GM18873 (cell line): ENCODE data around the gene KRTAP9-2.
"Not testable (repeated sequence)": the region's sequence is repeated elsewhere in the genome, so short reads cannot be mapped to it uniquely, and the experiment has no call there.

Source experiments
- ATAC-seq: cut with Tn5 transposase; IDR thresholded peaks from one replicate; pipeline ENCODE4 v1.9.1; 2021; ENCODE audit warnings: mild to moderate bottlenecking, moderate library complexity, moderate number of reproducible peaks; ENCODE audit not compliant: unreplicated experiment, low FRiP score

The KRTAP9-2 gene

GRCh38 chr17:41226598-41227095 is at the start of gene KRTAP9-2:
KRTAP9-2 (plus strand) TSS chr17:41226648; CDS start chr17:41226655, 7 bp downstream.
- ATAC-seq, result not testable (repeated sequence)

DNA sequence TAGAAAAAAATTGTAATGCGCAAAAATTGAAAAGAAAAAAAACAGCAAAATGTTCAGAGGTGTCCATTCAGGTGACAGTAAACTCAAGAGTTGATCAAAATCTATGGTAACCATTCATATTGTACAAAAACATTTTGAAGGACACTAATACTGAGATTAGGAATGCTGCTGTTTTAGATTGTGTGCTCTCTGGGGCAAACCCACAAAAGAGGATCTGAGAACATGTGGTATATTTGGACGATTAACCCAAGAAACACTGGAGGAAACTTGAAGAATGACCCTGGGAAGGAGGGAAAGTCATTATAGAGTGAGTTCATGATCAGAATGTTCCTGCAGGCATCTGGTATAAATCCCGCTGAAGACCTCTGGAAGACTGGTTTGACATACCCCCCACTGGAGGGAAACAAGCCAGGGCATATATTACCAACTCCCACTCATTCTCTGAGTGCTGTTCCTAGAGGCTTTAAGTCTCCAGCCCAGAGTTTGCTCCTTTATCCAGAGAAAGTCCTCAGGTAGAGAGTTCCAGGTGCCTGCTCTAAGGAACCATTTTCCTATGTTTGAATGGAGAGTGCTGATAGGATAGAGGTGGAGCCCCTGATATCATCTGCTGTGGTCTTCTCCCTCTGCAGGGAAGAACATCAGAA is 49.6 kb upstream of the KRTAP9-2 start:
- no peak for ATAC-seq

- ATAC-seq, result no peak
Observed at GRCh38 chr17:41177727-41178271, 48.6 kb upstream of the KRTAP9-2 start, which contains the start of gene KRTAP4-2. KRTAP4-2 (minus strand) TSS chr17:41178221; CDS start chr17:41178164, 57 bp downstream.

GRCh38 chr17:41178341-41178740 is 48.1 kb upstream of the KRTAP9-2 start:
- no peak for ATAC-seq

DNA sequence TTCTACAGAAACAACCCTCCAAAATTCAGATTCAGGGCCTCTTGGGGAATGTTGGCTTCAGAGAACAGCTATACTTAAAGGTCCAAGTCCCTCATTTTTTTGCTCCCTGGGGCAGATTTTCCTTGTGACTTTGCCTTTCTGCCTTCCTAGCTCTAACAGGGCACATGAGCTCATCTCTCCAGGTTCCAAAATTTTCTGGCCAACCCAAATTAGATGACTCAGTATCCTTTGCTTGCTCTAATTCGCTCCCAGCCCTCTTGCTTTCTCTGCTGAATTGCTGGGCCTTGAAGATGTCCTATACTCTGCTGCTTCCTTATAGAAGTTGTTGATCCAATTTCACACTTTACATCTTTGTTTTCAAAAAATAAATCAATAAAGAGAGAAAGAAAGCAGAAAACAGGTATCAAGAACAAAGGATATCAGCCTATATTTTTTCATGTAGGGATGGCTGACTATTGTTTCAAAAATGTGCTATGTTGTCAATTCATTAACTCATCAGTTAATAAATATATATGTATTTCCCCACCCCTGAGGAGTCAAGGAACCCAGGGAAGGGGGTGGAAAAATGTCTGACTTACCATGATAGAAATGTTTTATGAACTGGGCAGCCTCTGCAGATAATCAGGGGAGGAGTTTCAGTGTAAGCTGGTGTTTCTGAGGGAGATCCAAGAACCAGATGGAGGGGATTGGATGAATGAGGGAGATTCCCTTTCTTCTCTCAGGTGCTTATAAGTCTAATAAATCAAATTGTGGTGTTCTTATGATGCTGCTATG is 47.4 kb upstream of the KRTAP9-2 start:
- no peak for ATAC-seq

GRCh38 chr17:41184480-41184961 is 41.9 kb upstream of the KRTAP9-2 start, which contains the start of gene KRTAP4-1:
KRTAP4-1 (minus strand) TSS chr17:41184911; CDS start chr17:41184854, 57 bp downstream.
- ATAC-seq, result no peak

DNA sequence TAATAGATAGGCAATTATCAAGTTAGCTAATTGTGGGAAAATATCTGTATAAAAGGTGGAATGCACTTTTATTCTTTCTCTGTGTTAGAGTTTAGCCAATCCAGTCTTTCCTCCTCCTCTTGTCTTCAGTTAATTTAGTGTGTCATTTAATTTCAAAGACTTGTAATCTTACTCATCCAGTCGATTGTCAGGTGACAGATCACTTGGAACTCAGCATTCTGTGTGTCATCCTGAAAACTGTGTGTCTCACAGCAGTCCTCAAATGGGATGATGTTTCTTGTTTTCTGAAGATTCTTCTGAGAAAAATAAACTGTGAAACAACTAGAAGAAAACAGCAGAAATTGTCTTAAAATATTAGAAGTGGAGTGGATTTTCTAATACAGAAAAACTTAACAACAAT is 41.4 kb upstream of the KRTAP9-2 start:
- no peak for ATAC-seq

DNA sequence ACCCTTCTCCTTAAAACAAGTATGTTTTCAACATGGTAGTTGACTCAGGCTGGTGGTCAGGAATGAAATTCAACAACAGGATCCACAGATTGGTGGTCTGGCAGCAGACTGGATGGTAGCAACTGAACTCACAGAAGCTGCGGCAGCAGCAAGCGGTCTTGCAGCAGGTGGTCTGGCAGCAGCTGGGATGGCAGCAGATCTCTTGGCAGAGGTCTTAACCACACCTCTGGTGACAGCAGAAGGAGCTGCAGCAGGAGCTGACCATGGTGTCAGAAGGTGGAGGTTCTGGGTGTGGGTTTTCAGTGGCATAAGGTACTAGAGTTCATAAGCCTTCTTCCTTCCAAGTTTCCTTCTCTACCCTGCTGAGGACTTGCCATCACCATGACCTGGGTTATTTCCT is 39.6 kb upstream of the KRTAP9-2 start:
- no peak for ATAC-seq

DNA sequence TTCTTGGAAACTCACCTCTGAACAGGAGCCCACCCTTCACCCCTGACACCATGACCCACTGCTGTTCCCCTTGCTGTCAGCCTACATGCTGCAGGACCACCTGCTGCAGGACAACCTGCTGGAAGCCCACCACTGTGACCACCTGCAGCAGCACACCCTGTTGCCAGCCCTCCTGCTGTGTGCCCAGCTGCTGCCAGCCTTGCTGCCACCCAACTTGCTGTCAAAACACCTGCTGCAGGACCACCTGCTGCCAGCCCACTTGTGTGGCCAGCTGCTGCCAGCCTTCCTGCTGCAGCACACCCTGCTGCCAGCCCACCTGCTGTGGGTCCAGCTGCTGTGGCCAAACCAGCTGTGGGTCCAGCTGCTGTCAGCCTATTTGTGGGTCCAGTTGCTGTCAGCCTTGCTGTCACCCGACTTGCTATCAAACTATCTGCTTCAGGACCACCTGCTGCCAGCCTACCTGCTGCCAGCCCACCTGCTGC is 36.6 kb upstream of the KRTAP9-2 start, which contains the start of gene KRTAP9-1:
TSS of gene KRTAP9-1 (plus strand) at position 51 of the 482 bp plus-strand sequence. CDS start at position 51, 0 bp downstream.
- ATAC-seq, result not testable (repeated sequence)

DNA sequence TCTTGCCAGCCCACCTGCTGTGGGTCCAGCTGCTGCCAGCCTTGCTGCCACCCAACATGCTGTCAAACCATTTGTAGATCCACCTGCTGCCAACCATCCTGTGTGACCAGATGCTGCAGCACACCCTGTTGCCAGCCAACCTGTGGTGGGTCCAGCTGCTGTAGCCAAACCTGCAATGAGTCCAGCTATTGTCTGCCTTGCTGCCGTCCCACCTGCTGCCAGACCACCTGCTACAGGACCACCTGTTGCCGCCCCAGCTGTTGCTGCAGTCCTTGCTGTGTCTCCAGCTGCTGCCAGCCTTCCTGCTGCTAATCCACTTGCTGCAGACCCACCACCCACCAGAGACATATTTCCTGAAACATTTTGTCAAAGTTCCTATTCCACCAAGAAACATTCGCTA is 36.1 kb upstream of the KRTAP9-2 start:
- no peak for ATAC-seq

DNA sequence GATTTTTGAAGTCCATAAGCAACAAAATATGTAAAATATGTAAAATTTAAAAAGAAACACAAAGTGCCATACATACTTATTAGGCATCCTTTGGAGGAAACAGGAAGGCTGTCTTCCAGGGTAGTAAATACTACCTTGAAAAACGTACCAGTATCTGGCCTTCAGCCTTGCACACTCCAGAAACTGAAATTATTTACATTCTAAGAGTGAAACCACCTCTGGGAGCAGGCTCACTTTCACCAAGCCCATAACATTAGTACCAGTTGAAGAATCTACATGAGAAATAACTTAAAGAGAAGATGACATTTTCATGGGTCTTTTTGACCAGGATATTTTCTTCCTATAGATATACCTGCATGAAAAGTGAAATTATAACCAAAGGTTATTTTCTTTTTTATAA is 30.4 kb upstream of the KRTAP9-2 start:
- ATAC-seq, result no peak

DNA sequence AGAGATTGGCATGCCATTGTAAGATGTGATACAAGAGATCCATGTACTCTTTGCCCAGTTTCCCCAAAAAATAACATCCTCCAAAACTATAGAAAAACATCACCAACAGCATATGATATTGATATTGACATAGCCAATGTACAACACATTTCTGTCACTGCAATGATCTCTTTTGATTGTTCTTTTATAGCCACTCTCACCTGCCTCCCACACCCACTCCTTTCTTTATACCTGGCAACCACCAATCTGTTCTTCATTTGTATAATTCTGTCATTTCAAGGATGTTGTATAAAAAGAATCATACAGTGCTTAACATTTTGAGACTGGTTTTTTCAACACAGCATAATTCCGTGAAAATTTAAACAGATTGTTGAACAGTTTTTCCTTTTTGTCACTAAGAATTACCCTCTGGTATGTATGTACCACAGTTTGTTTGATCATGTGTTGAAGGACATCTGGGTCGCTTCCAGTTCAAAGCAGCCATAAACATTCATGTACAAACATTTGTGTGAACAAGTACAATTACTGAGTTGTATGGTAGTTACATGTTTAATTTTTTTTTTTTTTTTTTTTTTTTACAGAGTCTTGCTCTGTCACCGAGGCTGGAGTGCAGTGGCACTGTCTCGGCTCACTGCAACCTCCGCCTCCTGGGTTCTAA is 26.9 kb upstream of the KRTAP9-2 start:
- no peak for ATAC-seq

DNA sequence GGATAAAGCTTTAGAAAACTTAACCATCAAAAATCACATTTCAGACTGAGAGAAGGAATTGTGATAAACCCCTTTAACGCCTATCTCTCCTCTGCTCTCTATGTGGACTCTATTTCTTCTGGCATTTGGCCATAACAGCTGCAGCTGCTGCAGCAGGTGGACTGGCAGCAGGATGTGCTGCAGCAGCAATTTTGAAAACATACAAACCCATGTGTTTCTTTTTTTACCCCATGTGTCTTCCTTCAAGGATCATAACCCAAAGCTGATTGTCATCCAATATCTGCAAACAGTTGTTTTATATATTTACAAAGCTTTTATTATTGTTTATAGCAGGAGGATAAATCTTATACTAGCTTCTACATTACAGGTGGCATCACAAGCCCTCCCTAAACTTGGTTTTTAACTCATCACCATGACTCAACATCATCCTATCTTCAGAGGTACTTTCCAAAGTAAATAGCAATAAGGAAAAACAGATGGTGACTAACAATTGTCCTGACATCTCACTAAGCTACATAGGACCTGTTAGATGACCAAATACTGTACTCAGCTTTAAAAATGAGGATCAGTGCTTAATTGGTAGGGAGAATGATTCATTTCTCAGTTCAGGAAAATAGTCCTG is 14.5 kb upstream of the KRTAP9-2 start:
- ATAC-seq, result no peak

DNA sequence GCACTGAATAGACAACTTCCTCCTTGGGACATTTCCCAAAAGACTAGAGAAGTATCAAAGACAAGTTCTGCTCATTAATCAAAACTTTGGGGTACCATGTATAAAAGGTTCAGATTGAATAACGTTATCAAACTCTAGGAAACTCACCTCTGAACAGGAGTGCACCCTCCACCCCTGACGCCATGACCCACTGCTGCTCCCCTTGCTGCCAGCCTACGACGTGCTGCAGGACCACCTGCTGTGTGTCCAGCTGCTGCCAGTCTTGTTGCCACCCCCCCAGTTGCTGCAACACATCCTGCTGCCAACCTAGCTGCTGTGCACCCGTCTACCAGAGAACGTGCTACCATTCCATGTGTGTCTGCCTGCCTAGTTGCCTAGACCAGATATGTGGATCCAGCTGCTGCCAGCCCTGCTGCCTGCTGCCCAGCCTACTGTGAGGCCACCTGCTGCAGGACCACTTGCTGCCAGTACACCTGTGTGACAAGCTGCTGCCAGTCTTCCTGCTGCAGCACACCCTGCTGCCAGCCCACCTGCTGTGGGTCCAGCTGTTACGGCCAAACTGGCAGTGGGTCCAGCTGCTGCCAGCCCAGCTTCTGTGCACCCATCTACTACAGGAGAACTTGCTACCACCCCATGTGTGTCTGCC is 13.8 kb upstream of the KRTAP9-2 start:
- ATAC-seq, result no peak

DNA sequence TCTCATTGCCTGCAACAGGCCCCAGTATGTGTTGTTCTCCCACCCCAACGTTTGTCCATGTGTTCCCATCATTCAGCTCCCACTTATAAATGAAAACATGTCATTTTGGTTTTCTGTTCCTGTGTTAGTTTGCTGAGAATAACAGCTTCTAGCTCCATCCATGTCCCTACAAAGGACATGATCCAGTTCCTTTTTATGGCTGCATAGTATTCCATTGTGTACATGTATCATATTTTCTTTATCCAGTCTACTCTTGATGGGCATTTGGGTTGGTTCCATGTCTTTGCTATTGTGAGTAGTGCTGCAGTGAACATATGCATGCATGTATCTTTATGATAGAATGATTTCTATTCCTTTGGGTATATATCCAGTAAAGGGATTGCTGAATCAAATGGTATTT is 10.8 kb upstream of the KRTAP9-2 start:
- ATAC-seq, result no peak

GRCh38 chr17:41223821-41224220 is 2.6 kb upstream of the KRTAP9-2 start:
- ATAC-seq, result no peak

DNA sequence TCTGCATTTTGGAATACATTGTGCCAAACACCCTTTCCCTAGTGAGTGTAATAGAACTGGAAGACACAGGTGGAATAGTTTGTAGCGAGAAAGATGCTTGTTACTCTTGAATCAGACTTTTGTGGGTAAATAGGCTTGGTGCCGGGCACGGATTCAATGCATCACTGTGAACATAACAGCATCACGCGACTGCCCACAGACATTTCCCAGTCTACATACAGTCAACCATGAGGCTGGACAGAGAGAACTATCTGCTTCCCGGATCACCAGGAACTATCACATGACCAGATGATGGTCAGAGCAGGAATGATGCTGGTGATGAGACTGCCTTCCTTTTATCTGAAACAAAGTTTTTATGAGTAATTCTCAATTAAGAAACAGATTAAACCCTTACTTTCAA is 397 bp upstream of the KRTAP9-2 start:
- ATAC-seq, result no peak

DNA sequence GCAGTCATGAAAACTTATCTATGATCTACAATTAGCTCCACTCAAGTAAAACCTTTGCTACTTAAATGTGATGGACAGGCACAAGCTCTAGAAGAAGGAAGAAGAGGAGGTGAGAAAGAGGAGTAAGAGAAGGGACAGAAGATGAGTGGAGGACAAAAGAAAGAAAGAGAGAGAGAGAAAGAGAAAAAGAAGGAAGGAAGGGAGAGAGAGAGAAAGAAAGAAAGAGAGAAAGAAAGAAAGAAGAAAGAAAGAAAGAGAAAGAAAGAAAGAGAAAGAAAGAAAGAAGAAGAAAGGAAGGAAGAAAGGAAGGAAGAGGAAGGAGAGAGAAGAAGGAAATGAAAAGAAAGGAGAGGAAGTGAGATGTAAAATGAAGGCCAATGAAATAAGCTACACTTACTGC is 3.6 kb downstream of the KRTAP9-2 start:
- no peak for ATAC-seq

GRCh38 chr17:41231731-41232130 is 5.3 kb downstream of the KRTAP9-2 start:
- ATAC-seq, result no peak
